Fibroblast of skin of right biceps (primary cell): Measurements from ENCODE around the gene DARS1.
"Not testable (repeated sequence)": the region's sequence is repeated elsewhere in the genome, so short reads cannot be mapped to it uniquely, and the experiment has no call there.

Experiments used
- DNase-seq: peaks from one replicate; pipeline ENCODE4 v3.0.0-alpha.2; 2013

The DARS1 gene

DNA sequence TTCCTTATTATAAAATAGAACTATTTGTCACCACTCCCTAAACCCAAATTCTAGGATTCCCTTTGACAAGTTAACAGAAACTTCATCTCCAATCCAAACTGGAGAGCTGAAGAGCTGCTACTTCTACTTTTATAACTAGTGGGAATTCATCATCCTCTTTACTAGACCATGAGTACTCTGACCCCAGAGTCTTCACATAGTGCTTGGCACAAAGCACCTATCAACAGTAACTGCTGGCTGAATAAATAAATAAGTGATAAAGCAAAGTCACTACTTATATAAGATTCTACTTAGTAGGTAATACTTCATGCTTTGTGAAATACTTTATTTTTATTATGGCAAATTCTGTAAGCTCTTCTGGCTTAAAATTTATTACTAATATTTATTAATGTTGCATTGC is 49.5 kb downstream of the DARS1 start:
- DNase-seq: no peak

DNA sequence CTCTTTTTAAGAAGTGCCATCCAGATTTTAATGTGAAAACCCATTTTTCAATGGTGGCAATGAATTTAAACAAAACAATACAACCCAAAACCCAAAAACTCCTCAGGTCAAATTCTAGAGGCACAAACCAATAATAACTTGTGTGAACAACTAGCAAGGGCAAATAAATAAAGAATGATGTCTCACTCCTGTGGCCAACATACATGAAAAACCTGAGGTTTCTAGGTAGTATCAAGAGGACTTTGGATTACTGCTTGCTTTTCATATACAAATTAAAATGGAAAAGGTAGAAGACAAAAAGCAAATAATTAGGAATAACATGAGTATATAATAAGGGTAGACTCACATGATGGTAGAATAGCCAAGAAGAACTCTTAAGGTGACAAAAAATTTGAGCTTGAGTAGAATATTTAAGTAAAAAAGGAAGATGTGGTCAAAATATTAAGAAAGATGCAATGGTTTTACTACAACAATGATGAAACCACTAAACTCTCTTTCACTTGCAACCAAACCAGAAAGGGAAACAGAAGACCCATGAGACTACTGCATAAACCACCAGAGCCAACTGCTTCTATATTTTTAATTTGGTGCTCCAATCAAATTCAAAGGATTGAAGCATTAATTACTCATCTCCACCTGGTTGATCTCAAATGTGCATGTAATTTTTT is 53.5 kb downstream of the DARS1 start:
- DNase-seq: no peak

- no peak for DNase-seq
These were observed 58.8 kb downstream of the DARS1 start for GRCh38 chr2:135926605-135927004.

DNA sequence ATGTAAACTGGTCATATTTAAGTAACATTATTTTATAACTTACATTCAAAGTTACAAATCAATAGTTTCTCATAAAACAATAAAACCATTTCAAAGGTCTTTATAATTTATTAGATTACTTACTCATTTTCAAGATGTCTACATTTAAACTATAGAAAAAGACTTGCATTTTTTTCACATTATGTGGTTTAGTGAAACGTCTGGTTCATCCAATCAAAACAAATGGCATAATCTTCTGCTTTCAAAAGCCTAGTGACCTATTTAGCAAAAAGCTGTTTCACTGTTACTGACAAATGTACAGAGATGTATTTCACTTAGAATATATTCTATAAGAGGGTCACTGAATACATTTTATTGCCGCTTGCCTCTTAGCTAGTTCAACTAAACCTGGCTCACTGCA is 59.9 kb downstream of the DARS1 start:
- DNase-seq: peak; percentile 41

- peak; percentile 32 for DNase-seq
These were observed 69.2 kb downstream of the DARS1 start for GRCh38 chr2:135916207-135916606.

DNA sequence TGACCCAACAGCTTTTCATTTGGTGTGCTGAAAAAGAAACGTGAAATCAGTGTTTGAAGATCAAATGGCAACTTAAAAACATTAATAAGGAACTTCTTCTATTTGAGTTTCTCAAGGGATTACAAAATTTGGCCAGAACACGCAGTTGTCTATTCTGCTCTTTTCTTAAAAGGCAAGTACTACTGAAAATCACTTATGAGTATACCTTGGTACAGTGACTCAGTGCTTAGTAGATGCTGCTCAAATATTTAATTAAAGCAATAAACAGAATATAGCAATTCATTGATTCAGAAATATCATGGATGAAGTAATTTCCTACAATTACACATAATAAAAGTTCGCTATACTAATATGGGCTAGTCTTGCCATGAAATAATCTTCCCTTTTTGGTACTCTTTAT is 70.9 kb downstream of the DARS1 start:
- no peak for DNase-seq

GRCh38 chr2:135913727-135914365 is 71.6 kb downstream of the DARS1 start:
- DNase-seq: peak; percentile 41

DNA sequence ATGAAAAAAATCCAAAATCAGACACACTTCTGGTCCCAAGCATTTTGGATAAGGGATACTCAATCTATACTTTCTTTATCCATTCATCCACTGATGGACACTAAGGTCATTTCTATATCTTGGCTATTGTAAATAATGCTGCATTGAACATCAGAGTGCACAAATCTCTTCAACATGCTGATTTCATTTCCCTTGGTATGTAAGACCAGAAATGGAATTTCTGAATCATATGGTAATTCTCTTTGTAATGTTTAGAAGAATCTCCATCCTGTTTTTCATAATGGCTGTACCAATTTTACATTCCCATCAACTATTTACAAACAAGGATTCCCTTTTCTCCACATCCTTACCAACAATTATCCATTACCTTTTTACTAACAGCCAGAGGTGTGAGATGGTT is 75.5 kb downstream of the DARS1 start:
- peak; percentile 43 for DNase-seq

- DNase-seq: no peak
These were observed 79.7 kb downstream of the DARS1 start for GRCh38 chr2:135905679-135906078.

- DNase-seq: peak; percentile 23
These were observed 81.0 kb downstream of the DARS1 start for GRCh38 chr2:135904341-135904989.

- no peak for DNase-seq
These were observed 81.8 kb downstream of the DARS1 start for GRCh38 chr2:135903650-135904049.

- DNase-seq: no peak
These were observed 85.9 kb downstream of the DARS1 start for GRCh38 chr2:135899567-135899966.

GRCh38 chr2:135898234-135898786 is 87.1 kb downstream of the DARS1 start:
- no peak for DNase-seq

- DNase-seq: no peak
These were observed 90.5 kb downstream of the DARS1 start for GRCh38 chr2:135894930-135895329.

DNA sequence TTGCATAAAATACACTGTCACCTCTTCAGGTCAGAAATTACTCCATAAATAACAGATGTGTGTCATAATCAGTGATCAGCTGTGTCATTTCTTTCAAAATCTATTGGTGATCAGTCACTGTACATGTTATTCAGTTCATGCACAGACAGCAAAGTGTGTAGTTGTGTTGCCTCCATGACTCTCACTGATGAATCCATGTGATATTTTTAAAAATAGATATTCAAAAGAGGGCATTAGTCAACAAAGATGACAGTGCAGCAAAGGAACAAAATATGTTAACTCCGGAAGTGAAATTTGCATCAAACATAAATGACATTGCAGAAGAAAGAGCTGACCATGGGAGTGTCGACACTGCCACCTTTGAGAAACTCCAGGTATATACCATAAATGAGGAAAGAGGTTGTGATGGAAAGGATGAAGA is 92.0 kb downstream of the DARS1 start:
- no peak for DNase-seq

- no peak for DNase-seq
These were observed 94.6 kb downstream of the DARS1 start for GRCh38 chr2:135890835-135891234.

DNA sequence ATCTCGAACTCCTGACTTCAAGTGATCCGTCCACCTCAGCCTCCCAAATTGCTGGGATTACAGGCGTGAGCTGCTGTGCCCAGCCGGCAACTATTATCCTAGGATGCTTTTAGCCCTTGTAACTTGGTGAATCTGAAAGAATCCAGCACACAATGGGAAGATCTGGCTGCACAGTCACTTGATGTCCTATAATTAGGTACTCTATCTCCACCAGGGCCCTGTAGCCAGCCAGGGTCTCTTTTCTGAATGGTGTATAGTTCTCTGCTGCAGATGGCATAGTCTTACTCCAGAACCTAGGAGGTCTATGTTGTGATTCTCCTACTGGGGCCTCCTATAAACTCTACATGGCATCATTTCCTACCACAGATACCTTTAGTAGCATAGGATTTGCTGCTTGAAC is 95.3 kb downstream of the DARS1 start:
- no peak for DNase-seq

GRCh38 chr2:135888587-135888986 is 96.8 kb downstream of the DARS1 start:
- not testable (repeated sequence) for DNase-seq

GRCh38 chr2:135885709-135886108 is 99.7 kb downstream of the DARS1 start:
- DNase-seq: no peak

GRCh38 chr2:135882415-135882814 is 103.0 kb downstream of the DARS1 start:
- DNase-seq: no peak

DNA sequence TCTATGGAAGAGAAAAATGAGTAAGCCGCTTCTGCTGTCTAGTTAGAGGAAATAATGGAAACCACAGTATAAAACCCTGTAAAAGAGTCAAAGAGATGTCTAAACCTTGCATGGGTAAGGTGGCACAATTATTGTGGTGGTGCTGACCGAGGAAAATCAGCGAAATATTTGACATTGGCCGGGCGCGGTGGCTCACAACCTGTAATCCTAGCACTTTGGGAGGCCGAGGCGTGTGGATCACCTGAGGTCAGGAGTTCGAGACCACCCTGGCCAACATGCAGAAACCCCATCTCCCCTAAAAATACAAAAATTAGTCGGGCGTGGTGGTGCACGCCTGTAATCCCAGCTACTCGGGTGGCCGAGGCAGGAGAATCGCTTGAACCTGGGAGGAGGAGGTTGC is 108.7 kb downstream of the DARS1 start:
- DNase-seq: not testable (repeated sequence)

GRCh38 chr2:135876066-135876711 is 109.2 kb downstream of the DARS1 start, which contains the start of gene MCM6:
Gene MCM6, minus strand, starts transcription at chr2:135876443. Its CDS starts 78 bp downstream, at chr2:135876365.
- peak; percentile 99 for DNase-seq

GRCh38 chr2:135875491-135876065 is 109.8 kb downstream of the DARS1 start:
- DNase-seq: peak; percentile 71
